GM12878 (cell line): ENCODE measurements around the gene KRTAP5-4.

ENCODE experiments used
- CHD2 ChIP-seq: IDR thresholded peaks from 2 replicates; pipeline ENCODE4 v1.6.1; 2011; ENCODE audit warnings: low read depth, low read length, improper control_type of control experiment, borderline replicate concordance
- CTCF ChIP-seq, 3 experiments: IDR thresholded peaks in 2 of 3; conservative IDR thresholded peaks in 1 of 3; 2 replicates each; pipeline ENCODE4 v1.5.1; 2011; ENCODE audit warnings: low read depth in 3 of 3, low read length in 3 of 3, mild to moderate bottlenecking in 3 of 3, control low read depth in 2 of 3, moderate library complexity in 2 of 3, inconsistent platforms in 1 of 3, mixed read lengths in 1 of 3; ENCODE audit not compliant: control insufficient read depth in 2 of 3, insufficient read depth in 1 of 3; ENCODE audit errors: extremely low read depth in 1 of 3
- MAX ChIP-seq: IDR thresholded peaks from 2 replicates; pipeline ENCODE4 v1.6.1; 2012; ENCODE audit warnings: low read depth, low read length, improper control_type of control experiment
- MLLT1 ChIP-seq: fragments of 450-650 bp; IDR thresholded peaks from 2 replicates; pipeline ENCODE4 v1.6.1; 2016; ENCODE audit warnings: mild to moderate bottlenecking
- MYC ChIP-seq: IDR thresholded peaks from 2 replicates; pipeline ENCODE4 v1.6.1; 2011; ENCODE audit warnings: mild to moderate bottlenecking, low read length, moderate library complexity, inconsistent platforms; ENCODE audit not compliant: insufficient read depth, insufficient replicate concordance, insufficient read length, severe bottlenecking
- NFIC ChIP-seq: IDR thresholded peaks from 2 replicates; pipeline ENCODE4 v1.6.1; 2012; ENCODE audit warnings: low read depth, mild to moderate bottlenecking, inconsistent platforms, low read length, moderate library complexity
- PBX3 ChIP-seq: IDR thresholded peaks from 2 replicates; pipeline ENCODE4 v1.6.1; 2011; ENCODE audit warnings: mild to moderate bottlenecking, low read depth, low read length, moderate library complexity; ENCODE audit not compliant: insufficient replicate concordance
- POLR2A ChIP-seq: IDR thresholded peaks from 2 replicates; pipeline ENCODE4 v1.6.1; 2011; ENCODE audit warnings: low read depth, mild to moderate bottlenecking, low read length
- RAD51 ChIP-seq: fragments of 450-650 bp; IDR thresholded peaks from 2 replicates; pipeline ENCODE4 v1.6.1; 2016; ENCODE audit warnings: moderate library complexity, mild to moderate bottlenecking, inconsistent platforms
- USF1 ChIP-seq: IDR thresholded peaks from 2 replicates; pipeline ENCODE4 v1.6.1; 2011; ENCODE audit warnings: borderline replicate concordance, low read depth, mild to moderate bottlenecking, moderate library complexity, mixed read lengths, low read length; ENCODE audit not compliant: insufficient read depth; ENCODE audit errors: extremely low read length

GRCh38 chr11:1670905-1671371, 49.0 kb upstream of the KRTAP5-4 start:
- TF ChIP-seq USF1: no peak
- TF ChIP-seq MAX: no peak
- TF ChIP-seq CHD2: no peak
- TF ChIP-seq RAD51: no peak
- TF ChIP-seq PBX3: no peak
- TF ChIP-seq NFIC: no peak
- TF ChIP-seq POLR2A: no peak
- TF ChIP-seq CTCF (IDR thresholded peaks at IDR 0.05 in 2 of 3, conservative IDR thresholded peaks at IDR 0.05 in 1 of 3; ENCODE audit: control insufficient read depth in 2 of 3, extremely low read depth in 1 of 3, insufficient read depth in 1 of 3, low read depth in 3 of 3, low read length in 3 of 3): no peak
- TF ChIP-seq MLLT1: no peak
- no peak for TF ChIP-seq MYC
